IMR-90 (cell line): ENCODE data around the gene ANKRD44. TPM values are rescaled to one million over a fixed set of nuclear protein-coding genes. Genes with fewer than 3 reads are reported as not detected.

ENCODE experiments used
- ATAC-seq: fragments of 200-7000 bp; cut with Tn5 transposase; 2 replicates; pipeline ENCODE4 v1.9.1; 2020; ENCODE audit warnings: low read depth, mild to moderate bottlenecking, moderate library complexity
- BruUV-seq: library from RNA; stranded (reverse); fragments of 400-500 nt; replicated peaks from 2 replicates; lab custom pipeline; 2021; lab: Mats Ljungman, UMichigan
- CTCF ChIA-PET: fragments of 300-600 bp; formaldehyde crosslinking; extraction: SDS; loops from one replicate; lab custom pipeline; 2021; ENCODE audit warnings: antibody characterized with exemption; lab: Yijun Ruan, JAX
- POLR2A ChIA-PET: fragments of 300-600 bp; sonication (Branson Sonifier 250); formaldehyde crosslinking; loops from one replicate; lab custom pipeline; 2022; ENCODE audit warnings: antibody characterized with exemption; ENCODE audit not compliant: unreplicated experiment; lab: Charles Lee
- DNase-seq: peaks from one replicate; pipeline ENCODE4 v3.0.0; 2013
- H2AFZ ChIP-seq: replicated peaks from 2 replicates; pipeline ENCODE3; 2013; ENCODE audit warnings: low read length, mild to moderate bottlenecking; ENCODE audit not compliant: poor library complexity
- H2AK5ac ChIP-seq: 2 replicates; pipeline ENCODE4 v1.6.1; 2013; ENCODE audit warnings: low read depth, low read length, inconsistent platforms
- H2AK9ac ChIP-seq: replicated peaks from 2 replicates; pipeline ENCODE3; 2013; ENCODE audit warnings: mild to moderate bottlenecking, low read depth, low read length, moderate library complexity; ENCODE audit not compliant: poor library complexity
- H2BK120ac ChIP-seq: 2 replicates; pipeline ENCODE4 v1.6.1; 2013; ENCODE audit warnings: low read depth, low read length, inconsistent platforms
- H2BK15ac ChIP-seq: 3 replicates; pipeline ENCODE4 v1.6.1; 2013; ENCODE audit warnings: low read depth, low read length, inconsistent platforms
- H2BK20ac ChIP-seq: 2 replicates; pipeline ENCODE4 v1.6.1; 2013; ENCODE audit warnings: low read depth, mild to moderate bottlenecking, inconsistent platforms, low read length, moderate library complexity
- H2BK5ac ChIP-seq: 2 replicates; pipeline ENCODE4 v1.6.1; 2013; ENCODE audit warnings: mild to moderate bottlenecking, low read depth, low read length, inconsistent platforms; ENCODE audit not compliant: poor library complexity, severe bottlenecking
- H3K14ac ChIP-seq: replicated peaks from 2 replicates; pipeline ENCODE4 v1.6.1; 2013; ENCODE audit warnings: low read depth, low read length, inconsistent platforms
- H3K18ac ChIP-seq: 2 replicates; pipeline ENCODE4 v1.6.1; 2013; ENCODE audit warnings: low read depth, low read length, control low read depth
- H3K23ac ChIP-seq: 2 replicates; pipeline ENCODE4 v1.6.1; 2013; ENCODE audit warnings: low read depth, low read length, inconsistent platforms
- H3K27ac ChIP-seq: 2 replicates; pipeline ENCODE4 v1.5.1; 2013; ENCODE audit warnings: mild to moderate bottlenecking, control low read depth, low read length; ENCODE audit not compliant: insufficient read depth
- H3K27me3 ChIP-seq: 2 replicates; pipeline ENCODE4 v1.6.1; 2013; ENCODE audit warnings: low read length; ENCODE audit not compliant: control insufficient read depth, insufficient read depth
- H3K36me3 ChIP-seq: 2 replicates; pipeline ENCODE4 v1.6.1; 2013; ENCODE audit warnings: low read length, mixed read lengths; ENCODE audit not compliant: control insufficient read depth, insufficient read depth
- H3K4ac ChIP-seq: 2 replicates; pipeline ENCODE4 v1.6.1; 2013; ENCODE audit warnings: low read depth, low read length, inconsistent platforms
- H3K4me1 ChIP-seq: 2 replicates; pipeline ENCODE4 v1.6.1; 2013; ENCODE audit warnings: low read length, mixed read lengths; ENCODE audit not compliant: control insufficient read depth, insufficient read depth
- H3K4me2 ChIP-seq: 2 replicates; pipeline ENCODE4 v1.6.1; 2013; ENCODE audit warnings: low read depth, mild to moderate bottlenecking, control low read depth, low read length, moderate library complexity
- H3K4me3 ChIP-seq: 2 replicates; pipeline ENCODE4 v1.5.1; 2013; ENCODE audit warnings: low read depth, mild to moderate bottlenecking, control low read depth, low read length, moderate library complexity; ENCODE audit not compliant: insufficient read depth
- H3K56ac ChIP-seq: 2 replicates; pipeline ENCODE4 v1.6.1; 2013; ENCODE audit warnings: low read length, inconsistent platforms; ENCODE audit not compliant: insufficient read depth; ENCODE audit errors: extremely low read depth
- H3K79me1 ChIP-seq, 2 experiments: 2 replicates each; pipeline ENCODE4 v1.6.1; 2013; ENCODE audit warnings: low read length in 2 of 2, inconsistent platforms in 1 of 2, low read depth in 1 of 2
- H3K9ac ChIP-seq: 2 replicates; pipeline ENCODE4 v1.6.1; 2013; ENCODE audit warnings: low read depth, low read length, control low read depth
- H3K9me1 ChIP-seq: 2 replicates; pipeline ENCODE4 v1.6.1; 2013; ENCODE audit warnings: low read length, inconsistent platforms; ENCODE audit not compliant: insufficient read depth
- H3K9me3 ChIP-seq: 2 replicates; pipeline ENCODE4 v1.6.1; 2013; ENCODE audit warnings: low read length; ENCODE audit not compliant: control insufficient read depth, insufficient read depth
- H4K20me1 ChIP-seq: 2 replicates; pipeline ENCODE4 v1.6.1; 2013; ENCODE audit warnings: low read length, inconsistent platforms; ENCODE audit not compliant: insufficient read depth
- H4K5ac ChIP-seq: 2 replicates; pipeline ENCODE4 v1.6.1; 2013; ENCODE audit warnings: mild to moderate bottlenecking, low read depth, low read length, control low read depth
- H4K8ac ChIP-seq, 2 experiments: 2 replicates each; pipeline ENCODE4 v1.6.1; 2013; ENCODE audit warnings: low read depth in 2 of 2, low read length in 2 of 2, control low read depth in 1 of 2, inconsistent platforms in 1 of 2
- H4K91ac ChIP-seq: 2 replicates; pipeline ENCODE4 v1.6.1; 2013; ENCODE audit warnings: low read depth, low read length, inconsistent platforms; ENCODE audit not compliant: insufficient read depth
- FOS ChIP-seq: fragments of 150-350 bp; IDR thresholded peaks from 2 replicates; pipeline ENCODE4 v1.6.1; 2016; ENCODE audit warnings: low read depth, low read length
- POLR2A ChIP-seq: IDR thresholded peaks from 2 replicates; pipeline ENCODE4 v1.6.1; 2012; ENCODE audit warnings: mild to moderate bottlenecking, low read depth, low read length
- RCOR1 ChIP-seq: IDR thresholded peaks from 2 replicates; pipeline ENCODE4 v1.6.1; 2012; ENCODE audit warnings: mild to moderate bottlenecking, low read length, improper control_type of control experiment; ENCODE audit not compliant: insufficient replicate concordance
- WGBS, 2 experiments: methylation state at CpG; one replicate each; pipeline versions ENCODE4 v1.1.5 to v1.1.7; 2013; ENCODE audit warnings: missing lambda C conversion rate in 2 of 2; ENCODE audit not compliant: insufficient read length in 1 of 2; ENCODE audit errors: extremely low coverage in 2 of 2; 5-methylcytosine and 5-hydroxymethylcytosine counted together
- dilution Hi-C: fragments of 300-500 bp; cut with HindIII; formaldehyde crosslinking; loops from one replicate; pipeline ENCODE4 v1.14.3; 2018; ENCODE audit warnings: low sequenced_read_pairs; ENCODE audit not compliant: unreplicated experiment
- in situ Hi-C: fragments of 300-500 bp; cut with MboI; formaldehyde crosslinking; loops from 3 replicates; pipeline ENCODE4 v1.14.3; 2019; ENCODE audit warnings: low sequenced_read_pairs, inconsistent platforms, mixed read lengths
- intact Hi-C: fragments of 100-400 bp; cut with micrococcal nuclease; formaldehyde crosslinking; loops from 2 replicates; pipeline ENCODE4 v1.10.0; 2022
- polyA plus RNA-seq, 3 experiments: library from polyadenylated mRNA; depleted of rRNA; stranded (reverse); fragments of >200 nt; gene quantifications; 2 replicates each; pipeline ENCODE4 v1.2.3, GENCODE V29; 2012; ENCODE audit warnings: low replicate concordance in 1 of 3
- total RNA-seq: library from RNA; depleted of rRNA; stranded (reverse); fragments of >200 nt; gene quantifications from 2 replicates; pipeline ENCODE4 v1.2.3, GENCODE V29; 2012
- TF ChIP-seq, protein P1 (sequence below): fragments of 150-350 bp; IDR thresholded peaks from 2 replicates; pipeline ENCODE4 v1.6.1; 2017; ENCODE audit warnings: mild to moderate bottlenecking, antibody characterized with exemption, low read length, low read depth
- TF ChIP-seq, protein P2 (sequence below): conservative IDR thresholded peaks from 2 replicates; pipeline ENCODE4 v1.5.1; 2012; ENCODE audit warnings: mild to moderate bottlenecking, low read depth, low read length, improper control_type of control experiment

The ANKRD44 gene
- total and polyA plus RNA-seq, 2 of the 4 experiments (the other 2 are of a cell fraction): 5.2 to 15.6 TPM

DNA sequence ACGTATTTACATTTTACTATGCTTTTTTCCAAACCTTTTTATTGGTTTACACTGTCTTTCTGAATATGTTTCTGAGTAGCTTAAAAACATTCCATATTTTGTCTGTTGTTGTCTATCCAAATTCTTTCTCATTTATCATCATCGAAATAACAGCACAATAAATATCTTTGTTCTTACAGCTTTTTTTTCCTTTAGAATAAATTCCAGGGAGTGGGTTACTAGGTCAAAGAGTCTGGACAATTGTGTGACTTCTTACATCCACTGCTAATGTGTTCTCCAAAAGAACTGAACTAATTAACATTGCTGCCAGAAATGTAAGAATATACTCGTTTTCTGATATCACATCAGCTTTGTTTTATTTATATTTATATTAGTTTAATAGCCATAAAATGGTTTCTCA, 59.4 kb downstream of the ANKRD44 start:
- H3K4me2 ChIP-seq: no peak overlapping the region
- no peak overlapping the region for H2BK15ac ChIP-seq
- H3K27me3 ChIP-seq: no peaks in the 10 kb centered on the region
- no peaks in the 10 kb centered on the region for H4K20me1 ChIP-seq
- TF ChIP-seq POLR2A (no peak), FOS (no peak), RCOR1 (no peak)
- TF ChIP-seq, protein P1, sequence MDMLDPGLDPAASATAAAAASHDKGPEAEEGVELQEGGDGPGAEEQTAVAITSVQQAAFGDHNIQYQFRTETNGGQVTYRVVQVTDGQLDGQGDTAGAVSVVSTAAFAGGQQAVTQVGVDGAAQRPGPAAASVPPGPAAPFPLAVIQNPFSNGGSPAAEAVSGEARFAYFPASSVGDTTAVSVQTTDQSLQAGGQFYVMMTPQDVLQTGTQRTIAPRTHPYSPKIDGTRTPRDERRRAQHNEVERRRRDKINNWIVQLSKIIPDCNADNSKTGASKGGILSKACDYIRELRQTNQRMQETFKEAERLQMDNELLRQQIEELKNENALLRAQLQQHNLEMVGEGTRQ: no peak
- TF ChIP-seq, protein P2, sequence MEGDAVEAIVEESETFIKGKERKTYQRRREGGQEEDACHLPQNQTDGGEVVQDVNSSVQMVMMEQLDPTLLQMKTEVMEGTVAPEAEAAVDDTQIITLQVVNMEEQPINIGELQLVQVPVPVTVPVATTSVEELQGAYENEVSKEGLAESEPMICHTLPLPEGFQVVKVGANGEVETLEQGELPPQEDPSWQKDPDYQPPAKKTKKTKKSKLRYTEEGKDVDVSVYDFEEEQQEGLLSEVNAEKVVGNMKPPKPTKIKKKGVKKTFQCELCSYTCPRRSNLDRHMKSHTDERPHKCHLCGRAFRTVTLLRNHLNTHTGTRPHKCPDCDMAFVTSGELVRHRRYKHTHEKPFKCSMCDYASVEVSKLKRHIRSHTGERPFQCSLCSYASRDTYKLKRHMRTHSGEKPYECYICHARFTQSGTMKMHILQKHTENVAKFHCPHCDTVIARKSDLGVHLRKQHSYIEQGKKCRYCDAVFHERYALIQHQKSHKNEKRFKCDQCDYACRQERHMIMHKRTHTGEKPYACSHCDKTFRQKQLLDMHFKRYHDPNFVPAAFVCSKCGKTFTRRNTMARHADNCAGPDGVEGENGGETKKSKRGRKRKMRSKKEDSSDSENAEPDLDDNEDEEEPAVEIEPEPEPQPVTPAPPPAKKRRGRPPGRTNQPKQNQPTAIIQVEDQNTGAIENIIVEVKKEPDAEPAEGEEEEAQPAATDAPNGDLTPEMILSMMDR: no peak
- H2BK5ac ChIP-seq: no peak overlapping the region
- ChIA-PET POLR2A (no interaction called here), CTCF (interaction anchor here (1.1 to 1.4 kb wide), 2 partner anchors 11 to 21 kb away, joined by 3 read pairs; no protein-coding TSS in a partner anchor)
- no TSS peak for BruUV-seq
- no peak overlapping the region for H3K14ac ChIP-seq
- no peak overlapping the region for H2AK5ac ChIP-seq
- no peaks in the 10 kb centered on the region for H3K9me3 ChIP-seq
- intact Hi-C loops: no loop called here
- H3K79me1 ChIP-seq: 0 out of 4 replicates have a peak, but pooled peaks cover 0 to 3% of the 10 kb centered on the region in 2 experiments
- no peak overlapping the region for H3K9ac ChIP-seq
- H2AK9ac ChIP-seq: no peak overlapping the region
- H3K4ac ChIP-seq: no peak overlapping the region
- H3K4me1 ChIP-seq: peaks cover 3% of the 10 kb centered on the region; the same call in 1 of the 2 replicates
- no peak overlapping the region for H4K8ac ChIP-seq
- WGBS, 2 experiments: no CpG with 5 or more reads among the region's 3 CpGs
- H2BK120ac ChIP-seq: no peak overlapping the region
- dilution Hi-C loops: no loop called here
- H4K91ac ChIP-seq: no peak overlapping the region
- no peaks in the 10 kb centered on the region for H3K36me3 ChIP-seq
- H2AFZ ChIP-seq: no peak overlapping the region
- H3K27ac ChIP-seq: no peak overlapping the region
- in situ Hi-C loops: no loop called here
- no peak overlapping the region for H3K56ac ChIP-seq
- no peak overlapping the region for H3K4me3 ChIP-seq
- ATAC-seq (no peak), DNase-seq (no peak)
- no peak overlapping the region for H3K18ac ChIP-seq
- H3K9me1 ChIP-seq: peaks cover 4% of the 10 kb centered on the region; the same call in 1 of the 2 replicates
- H3K23ac ChIP-seq: no peak overlapping the region
- H4K5ac ChIP-seq: no peak overlapping the region
- no peak overlapping the region for H2BK20ac ChIP-seq
